Kidney capillary endothelial cell (primary cell): ENCODE results near the gene DDAH1.
A peak's percentile ranks its signal among the peaks of the same experiment; 100 is the strongest.
"Not testable (repeated sequence)": the region's sequence is repeated elsewhere in the genome, so short reads cannot be mapped to it uniquely, and the experiment has no call there.

Experiments used
- DNase-seq: peaks from one replicate; pipeline ENCODE4 v3.0.0-alpha.2; 2018; ENCODE audit warnings: low spot score

Gene DDAH1

DNA sequence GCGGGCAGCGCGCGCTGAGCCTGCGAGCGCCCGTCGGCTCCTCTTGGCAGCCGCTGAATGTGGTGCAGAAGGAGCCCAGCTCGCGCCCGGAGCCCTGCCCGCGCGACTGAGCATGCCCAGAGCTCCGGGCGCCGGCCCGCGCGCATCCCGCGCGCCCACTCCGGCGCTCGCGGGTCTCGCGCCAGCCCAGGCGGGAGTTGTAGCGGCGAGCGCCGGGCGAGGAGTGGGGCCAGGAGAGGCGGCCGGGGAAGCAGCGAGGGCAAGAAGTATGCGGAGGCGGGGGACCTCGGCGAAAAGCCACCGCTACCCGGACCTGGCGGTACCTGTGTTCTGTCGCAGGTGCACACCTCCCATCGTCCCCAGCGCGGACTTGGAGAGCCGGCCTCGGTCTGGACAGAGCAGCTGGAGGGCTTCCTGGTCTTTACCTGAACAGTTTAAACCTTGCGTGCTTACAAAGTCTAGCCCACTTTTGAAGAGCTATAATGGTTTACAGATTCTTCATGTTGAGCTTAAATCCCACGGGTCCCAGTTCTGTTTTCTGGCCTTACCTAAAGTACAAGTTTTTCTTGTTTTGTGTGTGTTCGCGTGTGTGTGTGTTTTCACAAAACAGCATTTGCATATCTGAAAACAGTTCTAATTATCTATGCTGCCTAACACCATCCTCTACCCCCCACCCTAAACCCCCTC, at the start of gene DDAH1:
Gene DDAH1, minus strand, starts transcription at position 61 of the 687 bp plus-strand sequence. CDS start 114 bp downstream, outside the sequence.
- no peak for DNase-seq

GRCh38 chr1:85513998-85514397, 49.0 kb upstream of the DDAH1 start:
- not testable (repeated sequence) for DNase-seq

DNA sequence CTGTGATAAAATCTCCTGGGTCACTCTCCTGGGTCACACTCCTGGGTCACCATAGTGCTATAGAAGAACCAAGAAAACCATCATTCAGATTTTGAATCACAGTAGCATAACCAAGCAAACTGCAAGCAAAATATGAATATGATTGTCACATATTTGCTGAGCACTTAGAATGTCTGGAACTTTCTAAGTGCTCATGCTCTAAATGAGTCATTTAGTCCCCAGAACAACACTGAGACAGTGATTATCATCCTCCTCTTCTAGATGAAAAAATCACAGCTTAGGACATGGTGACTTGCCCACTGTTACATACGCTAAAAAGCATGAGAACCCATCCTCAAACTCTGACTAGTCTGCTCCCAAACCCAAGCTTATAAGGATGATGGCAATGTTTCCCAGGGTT, 39.5 kb upstream of the DDAH1 start:
- DNase-seq: no peak

GRCh38 chr1:85502625-85503083, 37.7 kb upstream of the DDAH1 start:
- DNase-seq: no peak

DNA sequence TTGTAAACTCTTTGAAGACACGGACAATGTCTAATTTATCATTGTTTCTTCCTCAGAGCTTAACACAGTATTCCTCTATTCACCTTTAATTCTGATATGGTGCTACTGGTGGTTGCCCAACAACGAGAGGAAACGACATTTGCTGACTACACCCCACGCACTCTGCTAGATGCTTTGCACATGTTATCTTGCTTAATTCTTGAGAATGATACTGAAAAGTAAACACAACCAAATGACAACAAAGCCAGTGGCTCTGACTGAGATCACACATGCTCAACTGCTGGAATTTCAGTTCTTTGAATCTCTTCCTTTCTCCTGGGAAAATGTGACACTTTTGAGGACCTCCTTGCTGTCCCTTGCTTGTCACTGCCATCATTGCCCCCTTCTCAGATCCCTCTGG, 37.2 kb upstream of the DDAH1 start:
- DNase-seq: no peak

- DNase-seq: no peak
These were observed 36.5 kb upstream of the DDAH1 start for GRCh38 chr1:85501355-85501898.

DNA sequence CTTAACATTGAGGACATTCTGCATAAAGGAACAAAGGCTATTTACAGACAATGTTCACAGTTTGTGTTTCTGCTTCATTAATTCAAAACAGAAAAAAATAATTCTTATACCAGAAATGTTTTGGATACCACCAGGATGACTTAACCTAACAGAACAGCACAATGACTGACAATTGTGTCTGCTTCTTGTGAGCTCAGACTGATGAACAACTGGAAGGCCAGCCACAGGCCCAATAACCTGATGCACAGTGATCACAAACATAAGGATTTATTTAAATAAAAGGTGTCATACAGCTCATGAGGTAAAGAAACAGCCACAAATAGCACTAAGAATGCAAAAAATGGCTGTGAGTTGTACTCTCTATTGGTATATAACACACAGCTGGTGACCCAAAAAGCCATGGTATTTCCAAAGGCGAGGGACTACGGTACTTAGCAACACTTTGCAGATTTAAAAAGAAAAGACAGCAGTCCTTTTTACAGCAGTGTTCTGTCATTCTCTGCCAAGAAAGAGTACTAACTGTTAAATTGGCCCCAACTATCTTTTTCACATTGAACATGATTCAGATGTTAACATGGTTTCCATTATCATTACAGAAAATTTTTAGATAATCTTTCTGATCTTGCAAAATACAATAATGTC, 32.1 kb upstream of the DDAH1 start:
- DNase-seq: no peak

DNA sequence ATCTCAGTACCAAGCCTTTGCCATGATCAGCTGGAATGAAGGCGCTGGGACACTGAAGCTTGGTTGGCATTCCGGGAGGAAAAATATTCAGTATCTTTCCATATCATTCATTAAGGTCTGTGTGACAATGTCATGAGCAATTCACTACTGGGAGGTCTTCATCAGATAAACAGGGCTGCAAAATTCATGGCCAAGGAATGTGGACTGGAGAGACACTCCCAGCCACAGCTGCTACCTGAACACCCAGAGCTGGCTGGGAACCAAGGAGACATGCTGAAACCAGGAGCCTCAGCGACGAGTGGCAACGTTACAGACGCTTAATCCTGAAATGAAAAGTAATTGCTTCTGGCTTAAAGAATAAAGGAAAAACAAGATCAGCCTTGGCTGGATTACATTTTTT, 30.6 kb upstream of the DDAH1 start:
- DNase-seq: no peak

DNA sequence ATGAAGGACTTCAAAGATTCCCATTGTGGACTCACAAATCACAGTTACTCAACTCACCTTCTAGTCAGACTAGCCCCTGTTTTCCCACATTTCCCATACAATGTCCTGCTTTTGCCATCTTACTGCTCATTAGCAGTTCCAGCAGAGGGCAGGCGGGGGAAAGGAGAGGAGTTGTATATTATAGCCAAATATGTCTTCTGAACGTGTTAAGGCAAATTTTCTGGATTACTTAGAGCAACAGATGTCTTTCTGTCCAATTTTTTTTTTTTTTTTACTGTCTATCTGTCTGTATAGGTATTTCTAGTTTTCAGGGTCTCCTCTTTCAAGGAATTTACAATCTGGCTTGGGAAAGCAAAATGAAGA, 29.9 kb upstream of the DDAH1 start:
- DNase-seq: no peak

- no peak for DNase-seq
These were observed 29.3 kb upstream of the DDAH1 start for GRCh38 chr1:85494074-85494903.

DNA sequence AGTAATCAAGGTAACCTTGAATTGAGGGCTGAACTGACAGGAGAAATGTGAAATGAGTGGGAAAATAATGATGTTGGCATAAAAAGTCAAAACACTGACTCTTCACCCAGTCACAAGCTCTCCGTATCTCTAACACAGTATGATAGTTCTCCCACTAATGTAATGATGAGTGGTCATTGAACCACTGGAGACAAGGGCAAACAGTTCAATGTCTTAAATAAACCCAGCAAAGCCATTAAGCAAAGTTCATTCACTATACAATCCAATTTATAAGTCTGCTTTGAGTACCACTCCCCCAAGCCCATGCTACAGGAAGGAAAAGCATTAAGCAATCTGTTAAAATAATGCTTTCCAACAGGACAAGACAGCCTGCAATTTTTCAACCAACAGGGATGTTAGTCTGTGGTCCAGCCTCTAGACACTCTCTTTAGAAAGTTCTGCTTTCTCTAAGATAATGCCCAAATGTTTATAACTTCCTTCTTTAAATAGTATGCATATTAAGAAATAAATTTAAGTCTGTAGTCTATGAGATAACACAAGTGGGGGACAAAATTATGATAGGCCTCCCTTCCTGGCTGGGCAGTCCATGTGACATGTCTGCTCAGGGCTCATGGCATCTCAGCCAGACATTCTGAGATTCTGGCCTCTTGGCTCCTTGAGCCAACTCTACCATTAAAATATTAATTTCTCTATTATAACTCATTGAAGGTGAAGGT, 25.5 kb upstream of the DDAH1 start:
- no peak for DNase-seq

DNA sequence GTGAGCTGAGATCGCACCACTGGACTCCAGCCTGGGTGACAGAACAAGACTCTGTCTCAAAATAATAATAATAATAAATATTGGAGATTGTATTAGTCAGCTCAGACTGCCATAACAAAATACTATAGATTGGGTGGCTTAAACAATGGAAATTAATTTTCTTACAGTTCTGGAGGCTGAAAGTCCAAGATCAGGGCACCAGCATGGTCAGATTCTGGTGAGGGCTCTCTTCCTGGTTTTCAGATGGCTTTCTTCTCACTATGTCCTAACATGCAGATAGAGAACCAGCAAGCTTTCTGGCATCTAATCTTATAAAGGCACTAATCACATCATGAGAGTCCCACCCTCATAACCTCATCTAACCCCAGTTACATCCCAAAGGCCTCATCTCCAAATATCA, 23.2 kb upstream of the DDAH1 start:
- DNase-seq: no peak

GRCh38 chr1:85485516-85485915, 20.6 kb upstream of the DDAH1 start:
- no peak for DNase-seq

- DNase-seq: no peak
These were observed 19.8 kb upstream of the DDAH1 start for GRCh38 chr1:85484716-85485115.

DNA sequence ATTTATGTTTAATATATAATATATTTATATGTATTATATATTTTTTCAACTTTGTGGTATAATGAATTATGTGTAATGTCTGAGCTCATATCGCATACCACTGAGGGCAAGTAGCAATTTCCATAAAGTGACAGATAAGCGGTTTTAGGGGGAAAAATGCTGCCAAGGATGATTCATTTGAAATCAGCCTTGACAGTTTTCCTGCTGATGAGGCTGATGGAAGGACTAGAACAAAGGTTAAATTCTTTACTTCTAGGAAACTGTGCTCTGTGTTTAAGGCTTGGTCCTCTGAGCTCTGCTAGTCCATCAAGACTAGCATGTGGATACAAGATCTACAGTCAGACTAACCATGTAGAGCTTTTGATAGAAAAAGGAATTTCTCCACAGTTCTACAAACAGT, 19.3 kb upstream of the DDAH1 start:
- peak; percentile 10 for DNase-seq

GRCh38 chr1:85481688-85482087, 16.7 kb upstream of the DDAH1 start:
- DNase-seq: peak; percentile 74

GRCh38 chr1:85480566-85480965, 15.6 kb upstream of the DDAH1 start:
- DNase-seq: no peak

GRCh38 chr1:85479491-85479890, 14.5 kb upstream of the DDAH1 start:
- DNase-seq: no peak

DNA sequence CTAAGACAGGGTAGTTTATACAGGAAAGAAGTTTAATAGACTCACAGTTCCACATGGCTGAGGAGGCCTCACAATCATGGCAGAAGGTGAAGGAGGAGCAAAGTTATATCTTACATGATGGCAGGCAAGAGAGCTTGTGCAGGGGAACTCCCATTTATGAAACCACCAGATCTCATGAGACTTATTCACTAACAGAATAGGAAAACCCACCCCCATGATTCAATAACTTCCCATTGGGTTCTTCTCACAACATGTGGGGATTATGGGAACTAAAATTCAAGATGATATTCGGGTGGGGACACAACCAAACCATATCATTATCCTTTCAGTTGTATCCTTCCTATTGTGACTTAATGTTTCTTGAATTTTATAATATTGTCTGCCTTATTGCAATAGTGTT, 13.4 kb upstream of the DDAH1 start:
- DNase-seq: no peak

DNA sequence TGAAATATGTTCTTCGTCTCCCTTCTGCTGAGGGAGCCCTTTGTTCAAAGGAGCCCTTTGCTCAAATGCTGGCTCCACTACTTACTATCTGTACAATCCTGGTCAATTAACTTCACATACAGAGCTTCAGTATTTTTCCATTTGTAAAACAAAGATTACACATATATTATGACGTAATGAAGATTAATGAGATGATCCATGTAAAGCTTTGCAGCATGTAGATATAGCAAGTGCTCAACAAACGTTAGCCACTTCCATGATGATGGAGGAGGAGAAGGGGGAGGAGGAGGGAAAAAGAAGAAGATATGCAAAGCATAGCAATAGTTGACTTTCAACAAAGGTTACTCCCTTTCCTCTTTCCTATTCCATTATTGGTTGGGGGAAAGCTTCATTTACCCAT, 10.1 kb upstream of the DDAH1 start:
- no peak for DNase-seq

- DNase-seq: no peak
These were observed 8.4 kb upstream of the DDAH1 start for GRCh38 chr1:85473390-85473789.

GRCh38 chr1:85471558-85471957, 6.6 kb upstream of the DDAH1 start:
- no peak for DNase-seq
